TTC549 (cell line): Measurements from ENCODE around the gene GRK3.
"Not testable (repeated sequence)": the region's sequence is repeated elsewhere in the genome, so short reads cannot be mapped to it uniquely, and the experiment has no call there.

Source experiments
- FAIRE-seq: peaks from 2 replicates; lab custom pipeline; 2012; peaks lifted over from hg19 to GRCh38; lab: Jason Lieb, UNC

GRK3 gene

DNA sequence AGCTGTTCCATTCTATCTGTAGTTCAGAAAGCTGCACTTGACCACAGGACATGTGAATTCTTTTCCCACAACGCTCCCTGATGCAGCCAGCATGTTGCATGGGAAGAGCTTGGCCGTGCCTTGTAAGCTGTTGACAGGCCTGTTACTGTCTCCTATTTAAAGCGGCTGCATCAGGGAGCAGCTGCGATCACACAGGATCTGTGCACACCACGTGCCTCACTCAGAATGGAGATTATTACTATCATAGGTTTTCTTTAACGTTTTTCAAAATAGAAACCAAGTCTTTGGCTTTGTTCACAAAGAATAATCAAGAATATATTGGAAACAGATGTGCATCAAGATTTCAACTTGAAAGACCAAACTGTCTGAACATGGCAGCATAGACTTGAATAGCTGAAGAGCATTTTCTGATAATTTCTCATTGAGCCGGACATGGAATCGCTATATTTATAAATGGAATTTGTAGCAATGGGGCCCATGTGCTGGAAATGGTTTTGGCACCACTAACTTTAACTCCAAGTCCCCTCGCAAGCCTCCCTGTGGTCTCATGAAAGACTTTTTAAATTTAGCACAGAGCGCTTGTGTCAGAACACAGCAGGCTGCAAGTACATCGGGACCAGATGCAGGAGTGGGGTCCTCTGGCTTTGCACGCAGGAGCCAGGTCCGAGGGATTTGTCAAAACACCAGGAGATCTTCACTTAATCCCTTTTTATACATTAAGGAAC lies 136.7 kb downstream of the GRK3 start:
- FAIRE-seq, result no peak

DNA sequence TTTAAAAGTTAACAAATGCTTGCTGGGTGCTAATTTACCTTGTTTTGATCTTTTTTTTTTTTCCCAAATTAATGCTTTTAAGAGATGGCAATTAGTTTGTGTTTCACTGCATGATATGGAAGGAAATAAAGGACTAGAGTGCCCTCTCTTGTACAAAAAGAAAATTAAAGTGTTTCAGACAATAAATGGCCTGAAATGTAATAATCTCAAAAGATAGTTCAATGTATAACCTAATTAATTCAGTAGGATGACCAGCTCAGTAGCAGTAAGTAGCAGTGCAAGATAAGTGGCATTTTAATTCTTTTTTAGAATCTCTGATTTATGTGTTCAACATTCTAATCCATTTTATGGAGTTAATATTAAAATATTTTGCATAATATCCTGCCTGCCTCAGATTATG lies 137.6 kb downstream of the GRK3 start:
- FAIRE-seq, result peak; percentile 60

DNA sequence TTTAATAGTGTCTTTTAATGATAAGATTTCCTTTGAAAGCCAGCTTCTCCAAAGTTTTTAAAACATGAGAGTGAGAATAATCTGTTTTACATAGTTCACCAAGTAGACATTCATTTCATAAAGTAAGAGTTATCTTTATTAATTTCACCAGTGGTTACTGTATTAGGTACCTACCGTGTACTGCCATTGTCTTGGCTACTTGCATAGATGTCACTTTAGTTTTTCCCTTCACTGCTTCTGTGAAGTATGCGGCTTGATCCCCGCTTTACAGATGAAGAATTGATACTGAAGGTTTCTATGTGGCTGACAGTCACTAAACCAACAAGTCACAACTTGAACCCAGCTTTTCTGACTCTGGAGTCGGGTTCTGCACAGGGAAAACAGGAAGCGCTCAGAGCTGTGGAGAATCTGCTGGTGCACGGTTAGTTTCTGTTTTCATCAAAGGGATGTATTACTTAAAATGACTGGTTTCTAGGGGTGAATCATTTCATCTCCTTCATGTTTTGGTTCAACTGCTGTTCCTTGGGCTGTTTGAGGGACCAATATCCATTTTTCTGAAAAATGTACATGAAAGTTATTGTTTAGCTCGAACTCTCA lies 138.2 kb downstream of the GRK3 start:
- FAIRE-seq, result no peak

DNA sequence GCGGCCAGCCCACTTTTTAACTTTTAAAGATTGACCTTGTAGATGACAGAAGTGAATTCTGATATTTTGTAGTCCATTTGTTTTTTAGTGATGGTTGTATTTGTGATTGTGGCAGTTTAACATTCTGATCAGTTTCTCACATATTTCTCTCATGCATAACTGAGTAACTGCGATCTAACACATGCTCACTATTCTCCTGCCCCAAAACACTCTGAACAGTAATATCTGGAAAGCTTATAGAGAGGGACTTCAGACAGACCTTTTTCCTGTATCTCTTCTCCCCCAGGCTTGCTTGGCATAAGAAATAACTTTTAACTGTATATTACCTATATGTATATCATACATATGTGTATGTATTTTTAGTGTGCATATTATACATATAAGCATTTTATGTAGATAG lies 140.2 kb downstream of the GRK3 start:
- FAIRE-seq, result no peak

DNA sequence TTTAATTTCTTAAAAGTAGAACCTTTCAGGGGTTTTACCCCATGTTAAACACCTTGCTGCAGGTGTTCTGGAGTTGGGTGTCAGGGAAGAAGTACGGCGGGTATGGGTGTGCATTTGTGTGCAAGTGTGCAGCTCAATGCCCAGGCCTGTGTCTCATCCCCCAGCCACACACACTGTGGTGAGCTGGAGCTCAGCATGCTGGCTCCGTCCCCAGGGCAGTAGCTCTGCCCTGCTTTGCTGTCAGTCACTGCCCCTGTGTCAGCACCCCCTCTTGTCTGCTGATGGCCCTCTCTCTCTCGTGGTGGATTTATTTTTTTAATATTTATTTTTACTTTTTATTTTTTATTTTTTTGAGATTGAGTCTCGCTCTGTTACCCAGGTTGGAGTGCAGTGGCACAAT lies 141.7 kb downstream of the GRK3 start:
- no peak for FAIRE-seq

DNA sequence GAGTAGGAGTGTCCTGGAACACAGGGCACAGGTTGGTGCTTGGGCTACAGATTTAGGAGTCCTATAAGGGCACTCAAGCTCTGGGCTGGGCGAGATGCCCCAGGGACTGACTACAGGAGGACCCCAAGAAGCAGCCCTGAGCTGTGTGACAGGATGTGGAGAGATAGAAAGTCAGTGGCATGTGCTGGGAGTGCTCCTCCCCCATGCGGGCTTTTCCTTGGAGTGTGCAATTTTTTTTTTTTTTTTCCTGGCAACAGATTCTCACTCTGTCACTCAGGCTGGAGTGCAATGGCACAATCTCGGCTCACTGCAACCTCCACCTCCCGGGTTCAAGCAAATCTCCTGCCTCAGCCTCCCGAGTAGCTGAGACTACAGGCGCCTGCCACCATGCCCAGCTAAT lies 144.0 kb downstream of the GRK3 start:
- not testable (repeated sequence) for FAIRE-seq

DNA sequence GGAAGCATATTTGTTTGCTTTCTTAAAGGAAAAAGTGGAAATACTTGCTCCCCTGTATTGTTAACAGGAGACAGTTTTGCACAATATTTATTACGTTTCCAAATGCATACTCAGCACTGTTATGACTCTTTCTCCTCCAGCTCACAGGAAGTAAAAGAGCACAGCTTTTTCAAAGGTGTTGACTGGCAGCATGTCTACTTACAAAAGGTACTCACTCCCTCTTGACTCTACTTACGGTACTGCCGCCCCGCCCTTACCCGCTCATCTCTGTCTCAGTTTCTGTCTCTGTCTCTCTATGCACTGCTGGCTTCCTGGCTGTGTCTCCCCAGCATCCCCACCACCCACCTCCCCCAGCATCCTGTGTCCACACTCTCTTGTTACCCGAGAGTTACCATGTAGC lies 145.3 kb downstream of the GRK3 start:
- no peak for FAIRE-seq

DNA sequence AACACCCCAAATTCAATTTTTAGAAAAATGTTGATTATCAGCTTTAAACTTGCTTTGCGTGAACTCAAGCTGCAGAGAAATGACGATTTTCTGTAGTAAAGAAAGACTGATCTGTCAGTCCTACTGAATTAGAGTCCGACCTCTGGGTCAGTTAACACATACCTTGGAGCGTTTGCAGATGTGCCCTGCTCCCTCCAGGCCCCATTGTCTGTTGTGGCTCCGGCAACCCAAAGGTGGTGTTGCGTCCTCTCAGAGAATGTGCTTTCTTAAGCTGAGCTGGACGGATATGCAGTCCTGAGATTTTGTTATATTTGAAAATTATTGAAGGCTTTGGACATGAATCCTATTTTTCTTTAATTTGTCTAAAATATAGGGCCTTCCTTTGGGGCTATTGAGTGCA lies 146.0 kb downstream of the GRK3 start:
- FAIRE-seq, result no peak

DNA sequence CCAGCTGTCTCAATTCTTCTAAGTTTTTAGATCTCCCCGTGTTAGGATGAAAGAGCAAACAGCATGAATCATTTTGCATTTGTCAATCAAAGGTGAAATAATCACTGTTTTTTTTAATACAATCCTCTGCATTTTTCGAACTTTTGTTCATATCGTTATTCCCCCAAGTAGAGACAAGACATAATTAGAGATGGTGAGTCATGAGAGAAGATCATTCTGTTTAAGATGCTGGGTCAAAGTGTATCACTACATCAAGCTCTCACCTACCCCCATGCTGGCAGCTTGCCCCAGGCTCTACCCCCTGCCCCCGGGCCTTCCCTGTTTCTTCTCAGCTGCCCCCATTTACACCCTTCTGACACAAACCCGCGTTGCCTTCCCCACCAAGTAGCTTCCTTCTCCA lies 147.0 kb downstream of the GRK3 start:
- no peak for FAIRE-seq

DNA sequence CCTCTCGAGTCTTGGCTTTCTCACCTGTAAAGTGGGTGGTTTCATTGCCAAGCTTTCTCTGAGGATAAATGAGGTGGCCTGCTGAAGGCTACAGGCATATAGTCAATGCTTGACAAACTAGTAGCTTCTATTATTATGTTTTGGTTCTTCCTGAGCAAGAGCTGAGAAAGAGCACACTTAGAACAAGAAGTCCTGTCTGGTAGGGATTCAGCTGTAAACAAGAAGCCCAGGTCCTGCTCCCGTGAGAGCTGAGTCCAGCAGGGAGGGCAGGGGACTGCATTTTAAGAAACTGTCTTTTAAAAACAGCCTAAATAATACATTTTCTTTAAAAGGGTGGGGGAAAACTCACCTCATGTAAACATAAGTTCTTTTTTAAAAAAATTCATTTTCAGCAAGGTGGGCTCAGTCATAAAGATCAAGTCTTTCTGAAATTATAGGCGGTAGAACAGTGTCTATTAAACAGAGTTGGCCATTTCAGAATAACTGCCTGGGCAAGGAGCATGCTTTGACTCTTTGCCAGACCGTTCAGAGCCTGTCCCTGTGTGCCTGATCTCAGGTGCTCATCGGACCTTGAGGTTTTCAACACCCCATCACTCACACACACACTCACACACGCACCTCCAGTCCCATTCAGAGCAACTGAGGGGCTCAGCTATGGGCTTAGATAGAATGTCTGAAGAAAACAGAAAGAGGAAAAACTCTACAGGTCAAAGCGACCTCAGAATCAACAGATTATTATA lies 148.4 kb downstream of the GRK3 start:
- no peak for FAIRE-seq

DNA sequence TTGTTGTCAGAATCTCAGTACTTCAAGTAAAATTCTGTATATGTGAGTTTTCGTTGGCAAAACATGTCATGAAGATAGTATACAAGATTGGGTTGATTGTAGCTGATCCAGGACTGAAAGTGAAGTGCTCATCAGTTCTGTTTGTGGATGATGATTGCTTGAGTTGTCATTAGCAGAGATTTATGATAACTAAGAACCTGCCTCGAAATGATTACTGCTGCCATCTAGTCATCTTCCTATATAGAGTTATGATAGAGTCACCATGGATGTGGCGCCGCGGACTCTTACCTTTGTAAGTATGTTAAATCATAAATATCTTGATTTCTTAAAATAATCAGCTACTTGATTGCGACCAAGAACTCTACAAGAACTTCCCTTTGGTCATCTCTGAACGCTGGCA lies 149.6 kb downstream of the GRK3 start:
- no peak for FAIRE-seq

DNA sequence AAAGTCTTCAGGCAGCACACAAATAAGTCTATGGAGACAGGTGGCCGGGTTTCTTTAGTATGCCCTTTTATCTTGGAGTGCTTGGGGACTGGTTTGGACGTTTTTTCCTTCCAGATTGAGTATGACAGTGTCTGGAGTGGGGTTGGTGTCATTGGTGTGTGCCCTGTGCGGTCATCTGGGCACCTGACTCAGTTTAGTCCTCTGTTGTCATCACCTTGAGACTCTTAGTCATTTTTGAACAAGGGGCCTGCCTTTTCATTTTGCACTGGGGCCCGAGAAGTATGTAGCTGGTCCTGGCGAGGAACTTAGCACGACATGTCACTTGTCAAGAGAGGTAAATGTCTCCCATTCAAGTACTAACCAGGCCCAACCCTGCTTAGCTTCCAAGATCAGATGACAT lies 150.3 kb downstream of the GRK3 start:
- no peak for FAIRE-seq

DNA sequence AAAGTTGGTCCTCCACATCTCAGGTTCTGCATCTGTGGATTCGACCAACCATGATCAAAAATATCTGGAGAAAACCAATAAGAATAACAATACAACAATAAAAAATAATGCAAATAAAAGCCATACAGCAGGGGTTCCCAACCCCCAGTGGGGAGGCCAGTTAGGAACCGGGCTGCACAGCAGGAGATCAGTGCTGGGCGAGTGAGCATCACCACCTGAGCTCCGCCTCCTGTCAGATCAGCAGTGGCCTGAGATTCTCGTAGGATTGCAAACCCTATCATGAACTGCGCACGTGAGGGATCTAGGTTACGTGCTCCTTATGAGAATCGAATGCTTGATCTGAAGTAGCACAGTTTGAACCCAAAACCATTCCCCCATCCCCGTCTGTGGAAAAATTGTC lies 152.2 kb downstream of the GRK3 start:
- FAIRE-seq, result no peak

DNA sequence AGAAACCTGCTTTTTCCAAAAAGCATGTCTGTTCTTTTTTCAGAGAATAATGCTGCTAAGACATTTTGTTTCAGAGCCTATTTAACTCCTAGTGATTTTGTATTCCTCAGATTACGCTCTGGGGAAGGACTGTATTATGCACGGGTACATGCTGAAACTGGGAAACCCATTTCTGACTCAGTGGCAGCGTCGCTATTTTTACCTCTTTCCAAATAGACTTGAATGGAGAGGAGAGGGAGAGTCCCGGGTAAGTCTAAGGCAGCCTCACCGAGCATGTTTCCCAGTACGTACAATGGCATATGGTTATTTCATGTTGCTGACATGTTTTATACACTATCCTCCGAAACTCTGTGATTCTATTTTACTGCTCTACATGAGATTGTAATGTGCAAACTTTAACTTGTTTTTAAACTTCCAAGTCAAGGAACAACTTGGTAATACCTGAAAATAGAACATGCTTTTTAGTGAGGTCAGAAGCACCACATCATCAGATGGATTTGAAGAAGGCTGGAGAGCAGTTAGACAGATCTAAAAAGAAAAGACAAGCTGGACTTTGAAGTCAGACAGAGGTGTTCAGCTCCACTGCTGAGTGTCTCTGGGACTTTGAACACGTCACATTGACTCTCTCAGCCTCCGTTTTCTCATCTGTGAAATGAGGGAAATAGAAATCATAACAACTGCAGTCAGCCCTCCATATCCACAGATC lies 153.8 kb downstream of the GRK3 start:
- no peak for FAIRE-seq

DNA sequence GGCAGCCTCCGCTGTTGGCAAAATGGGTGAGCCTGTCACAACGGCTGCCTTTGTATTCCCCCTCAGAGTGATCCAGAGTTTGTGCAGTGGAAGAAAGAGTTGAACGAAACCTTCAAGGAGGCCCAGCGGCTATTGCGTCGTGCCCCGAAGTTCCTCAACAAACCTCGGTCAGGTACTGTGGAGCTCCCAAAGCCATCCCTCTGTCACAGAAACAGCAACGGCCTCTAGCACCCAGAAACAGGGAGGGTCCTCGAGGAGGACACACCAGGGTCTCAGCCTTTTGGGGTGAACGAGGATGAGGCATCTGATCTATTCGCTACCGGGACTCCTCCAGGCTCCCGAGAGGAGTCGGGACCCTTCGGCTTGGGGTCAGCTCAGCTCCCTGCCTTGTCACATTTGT lies 157.7 kb downstream of the GRK3 start:
- no peak for FAIRE-seq

DNA sequence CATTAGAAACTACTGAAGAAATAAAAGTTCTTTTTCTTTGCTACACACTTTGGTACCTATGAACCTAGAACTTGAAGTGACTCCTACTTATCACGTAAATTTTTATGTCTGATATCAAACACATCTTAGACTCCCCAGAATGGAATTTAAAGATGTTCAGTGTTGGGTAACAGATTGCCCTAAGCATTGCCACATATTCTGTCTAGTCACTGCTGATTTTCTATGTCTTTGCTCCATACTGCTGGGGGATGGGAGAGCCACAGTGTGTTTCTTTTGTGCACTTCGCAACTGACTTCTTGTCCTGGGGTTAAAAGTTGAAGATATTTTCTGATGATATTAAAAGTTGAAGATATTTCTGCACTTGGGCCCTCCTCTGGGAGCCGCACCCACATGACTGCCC lies 158.2 kb downstream of the GRK3 start:
- no peak for FAIRE-seq

DNA sequence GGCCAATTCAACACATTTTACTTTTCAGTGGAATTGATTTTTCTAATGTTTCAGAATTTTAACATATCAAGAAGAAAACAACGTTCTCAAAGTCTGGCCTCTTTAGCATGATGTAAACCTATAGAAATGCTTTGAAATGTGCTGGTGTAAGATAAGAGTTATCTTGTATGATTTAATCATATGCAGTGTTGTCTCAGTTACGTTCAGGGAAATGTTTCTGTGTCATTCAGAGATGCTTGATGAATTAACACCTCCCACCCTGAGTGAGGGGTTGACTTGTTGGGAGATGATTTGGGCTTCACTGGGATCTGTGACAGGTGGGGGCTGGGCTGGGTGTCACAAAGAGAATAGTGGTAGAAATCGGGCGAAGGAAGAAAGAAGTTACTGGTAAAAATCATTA lies 161.8 kb downstream of the GRK3 start:
- FAIRE-seq, result no peak

DNA sequence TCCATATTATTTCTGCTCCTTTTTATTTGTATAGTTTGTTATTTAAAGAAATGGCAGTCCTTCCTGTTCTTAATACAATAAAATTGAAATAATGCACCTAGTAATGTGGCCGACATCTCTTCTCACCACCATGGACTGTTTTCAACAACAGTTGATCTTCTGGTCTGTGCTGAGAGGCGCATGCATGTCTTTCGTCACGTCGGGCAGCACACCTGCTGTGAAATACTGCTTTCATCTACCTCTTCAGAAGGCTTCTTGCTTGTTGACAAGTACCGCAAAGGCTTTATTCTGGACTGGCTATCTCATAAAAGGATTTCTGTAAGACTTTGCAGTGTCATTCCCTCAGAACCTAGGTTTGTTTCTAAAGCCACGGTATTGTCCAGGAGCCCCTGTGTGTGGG lies 163.6 kb downstream of the GRK3 start:
- no peak for FAIRE-seq

DNA sequence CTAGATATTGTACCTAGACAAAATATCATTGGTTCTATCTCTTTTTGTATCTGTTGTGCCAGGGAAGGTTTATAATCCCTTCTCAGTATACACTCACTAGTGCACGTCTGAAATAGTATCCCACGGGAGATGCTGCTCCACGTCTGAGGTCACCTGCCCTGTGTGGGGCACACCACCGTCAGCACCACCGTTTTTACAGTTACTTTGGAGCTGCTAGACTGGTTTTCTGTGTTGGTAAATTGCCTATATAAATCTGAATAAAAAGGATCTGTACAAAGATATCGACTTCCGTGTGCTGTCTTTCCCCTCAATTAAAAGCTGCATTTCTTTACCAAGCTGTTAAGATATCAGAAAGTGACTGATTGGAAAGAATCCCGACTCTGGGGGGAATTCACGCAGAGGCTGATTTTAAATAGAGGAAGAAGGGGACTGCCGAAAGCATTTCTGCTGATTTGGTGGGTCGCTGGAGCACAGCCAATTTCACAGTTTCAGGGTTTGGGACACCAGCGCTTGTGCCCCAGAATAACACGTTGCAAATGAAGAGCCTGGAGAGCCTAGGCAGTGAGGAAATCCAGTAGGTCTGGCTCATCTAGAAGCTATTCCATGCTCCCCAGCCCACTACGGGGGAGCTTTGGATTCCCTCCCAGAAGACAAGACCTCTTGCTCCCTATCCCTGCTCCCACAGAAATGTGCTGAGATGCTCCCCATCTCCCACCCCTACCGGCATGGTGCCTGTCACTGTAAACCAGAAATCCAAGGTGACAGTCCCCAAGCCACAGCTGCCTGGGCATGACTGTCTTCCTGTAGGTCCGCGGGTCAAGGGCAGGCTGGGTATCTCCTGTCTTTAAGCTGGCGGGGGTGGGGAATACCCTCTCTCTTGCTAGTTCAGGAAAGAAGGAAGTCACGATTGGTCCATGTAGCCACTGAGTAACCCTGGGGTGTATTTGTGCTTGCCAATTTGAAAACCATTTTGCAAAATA lies 164.8 kb downstream of the GRK3 start:
- no peak for FAIRE-seq

DNA sequence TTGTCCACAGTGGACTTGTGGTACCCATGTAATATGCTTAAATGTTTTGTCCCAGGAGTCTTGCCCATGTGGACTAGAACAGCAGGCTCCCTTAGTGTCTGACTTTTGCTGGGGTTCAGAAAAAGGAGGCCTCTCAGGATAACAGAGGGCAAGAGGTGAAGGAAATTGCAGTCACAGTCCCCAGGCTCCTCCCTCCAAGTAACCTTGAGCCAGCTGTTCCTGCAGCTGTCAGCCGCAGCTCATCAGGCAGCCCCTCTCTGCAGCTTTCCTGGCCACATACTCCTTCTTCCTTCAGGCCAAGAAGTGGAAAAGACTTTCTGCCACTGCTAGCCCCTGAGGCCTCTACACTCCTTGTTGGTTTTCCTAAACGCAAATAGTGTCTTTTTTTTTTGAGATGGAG lies 171.2 kb downstream of the GRK3 start:
- FAIRE-seq, result no peak

DNA sequence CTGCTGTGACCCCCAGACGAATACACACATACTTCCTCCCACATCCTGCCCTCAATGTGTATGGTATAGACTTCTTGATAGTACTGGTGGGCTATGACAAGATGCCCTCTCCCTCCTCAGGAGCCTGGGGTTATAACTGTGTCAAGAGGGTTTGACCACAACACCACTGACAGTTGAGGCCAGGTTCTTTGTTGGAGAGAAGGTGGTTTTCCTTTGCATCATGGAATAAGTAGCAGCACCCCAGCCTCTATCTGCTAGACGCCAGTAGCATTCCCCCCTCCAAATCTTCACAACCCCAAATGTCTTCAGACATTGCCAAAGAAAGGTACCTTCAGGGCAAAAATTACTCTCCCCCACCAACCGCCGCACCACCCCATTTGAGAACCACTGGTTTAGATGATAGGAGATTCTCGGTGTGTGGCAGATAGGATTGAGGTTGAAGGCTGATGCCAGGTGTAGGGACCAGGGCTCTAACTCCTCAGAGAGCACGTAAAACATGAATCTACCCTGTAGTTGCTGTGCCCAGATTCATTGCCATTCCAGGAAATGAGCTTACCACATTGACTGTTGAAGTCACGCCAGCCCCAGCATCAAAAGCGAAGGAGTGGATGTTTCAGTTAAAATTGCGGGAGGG lies 172.0 kb downstream of the GRK3 start:
- no peak for FAIRE-seq
